ENCODE results near the gene CHEK2. TPM values are rescaled to one million over a fixed set of nuclear protein-coding genes. Genes with fewer than 3 reads are reported as not detected.

Gene CHEK2
- total and polyA plus RNA-seq, 10 of the 15 experiments (the other 5 are each of a cell fraction or from before 2014, with no cell fraction given), result 15.7 to 59.7 (median 22.7) TPM

GRCh38 chr22:28772633-28773460 lies 31.2 kb upstream of the CHEK2 start, which contains the start of gene CCDC117 (continued):
- TF ChIP-seq IRF3 (IDR thresholded peaks at IDR 0.05), result no peak
- TF ChIP-seq SMARCA5 (IDR thresholded peaks at IDR 0.05), result peak; percentile 56
- TF ChIP-seq ZNF24 (IDR thresholded peaks at IDR 0.05), result 0 out of 2 replicates have a peak, but pooled peaks have one; percentile 37
- no peak for TF ChIP-seq HDGF (IDR thresholded peaks at IDR 0.05)
- TF ChIP-seq NFYA (IDR thresholded peaks at IDR 0.05; ENCODE audit: borderline replicate concordance, low read depth, low read length), result no peak
- TF ChIP-seq ZSCAN29 (IDR thresholded peaks at IDR 0.05), result 0 out of 2 replicates have a peak, but pooled peaks have one; percentile 14
- no peak for TF ChIP-seq ZNF384 (IDR thresholded peaks at IDR 0.05; ENCODE audit: borderline replicate concordance, low read depth, low read length)
- no peak for TF ChIP-seq GABPA (IDR thresholded peaks at IDR 0.05; ENCODE audit: low read depth)
- TF ChIP-seq RUNX3 (IDR thresholded peaks at IDR 0.05; ENCODE audit: low read length), result peak; percentile 63
- TF ChIP-seq USF2 (IDR thresholded peaks at IDR 0.05; ENCODE audit: borderline replicate concordance, low read depth, low read length), result no peak
- TF ChIP-seq MYC (IDR thresholded peaks at IDR 0.05; ENCODE audit: insufficient read depth, insufficient read length, insufficient replicate concordance, low read length, severe bottlenecking), result no peak
- no peak for TF ChIP-seq NBN (IDR thresholded peaks at IDR 0.05)
- TF ChIP-seq RAD21 (IDR thresholded peaks at IDR 0.05; ENCODE audit: insufficient read depth, low read depth, low read length), result peak; percentile 13; the same call in 1 of the 2 replicates
- peak; percentile 59; the same call in 1 of the 2 replicates for TF ChIP-seq POLR2AphosphoS2 (IDR thresholded peaks at IDR 0.05; ENCODE audit: low read depth, low read length)
- TF ChIP-seq PAX8 (IDR thresholded peaks at IDR 0.05), result no peak
- no peak for TF ChIP-seq PKNOX1 (IDR thresholded peaks at IDR 0.05)
- no peak for TF ChIP-seq ZBTB11 (CRISPR knock-in tag; IDR thresholded peaks at IDR 0.05)
- no peak for TF ChIP-seq MYB (IDR thresholded peaks at IDR 0.05; ENCODE audit: borderline replicate concordance, low read depth, low read length)
- TF ChIP-seq EED (IDR thresholded peaks at IDR 0.05; ENCODE audit: low read depth), result no peak
- TF ChIP-seq CBFB (IDR thresholded peaks at IDR 0.05; ENCODE audit: low read depth), result no peak
- no peak for TF ChIP-seq SUPT20H (IDR thresholded peaks at IDR 0.05; ENCODE audit: borderline replicate concordance, control insufficient read depth, low read depth, low read length)
- no peak for TF ChIP-seq RFX5 (IDR thresholded peaks at IDR 0.05; ENCODE audit: low read depth, low read length)

All from GM12878 (cell line).